HG02884 (cell line): ENCODE results near the gene PTPA.
"Not testable (repeated sequence)": the region's sequence is repeated elsewhere in the genome, so short reads cannot be mapped to it uniquely, and the experiment has no call there.

Source experiments
- ATAC-seq: cut with Tn5 transposase; IDR thresholded peaks from one replicate; pipeline ENCODE4 v1.9.1; 2021; ENCODE audit warnings: mild to moderate bottlenecking, moderate library complexity; ENCODE audit not compliant: unreplicated experiment

PTPA gene

GRCh38 chr9:129174724-129175514 is 63.7 kb downstream of the PTPA start:
- ATAC-seq: no peak

- no peak for ATAC-seq
Observed at GRCh38 chr9:129175515-129175824, 64.3 kb downstream of the PTPA start.

GRCh38 chr9:129175825-129176633 is 64.8 kb downstream of the PTPA start:
- no peak for ATAC-seq

GRCh38 chr9:129176701-129177442 is 65.7 kb downstream of the PTPA start:
- ATAC-seq: no peak

- peak; percentile 21 for ATAC-seq
Observed at GRCh38 chr9:129177443-129177790, 66.2 kb downstream of the PTPA start.

- ATAC-seq: peak; percentile 72
Observed at GRCh38 chr9:129177791-129178567, 66.8 kb downstream of the PTPA start, which contains the start of gene IER5L. Gene IER5L, minus strand, starts transcription at chr9:129178261. Its CDS starts 209 bp downstream, at chr9:129178052.

GRCh38 chr9:129178568-129179382 is 67.6 kb downstream of the PTPA start:
- no peak for ATAC-seq

GRCh38 chr9:129181246-129181645 is 70.0 kb downstream of the PTPA start:
- no peak for ATAC-seq

- no peak for ATAC-seq
Observed at GRCh38 chr9:129182122-129182521, 70.9 kb downstream of the PTPA start.

GRCh38 chr9:129182625-129183494 is 71.6 kb downstream of the PTPA start:
- no peak for ATAC-seq

GRCh38 chr9:129183495-129184218 is 72.4 kb downstream of the PTPA start:
- ATAC-seq: no peak

GRCh38 chr9:129184219-129184524 is 73.0 kb downstream of the PTPA start:
- ATAC-seq: no peak

- ATAC-seq: no peak
Observed at GRCh38 chr9:129184596-129185122, 73.4 kb downstream of the PTPA start.

GRCh38 chr9:129185402-129185801 is 74.2 kb downstream of the PTPA start:
- ATAC-seq: no peak

GRCh38 chr9:129185991-129186390 is 74.8 kb downstream of the PTPA start:
- no peak for ATAC-seq

GRCh38 chr9:129187042-129187441 is 75.8 kb downstream of the PTPA start:
- no peak for ATAC-seq

- not testable (repeated sequence) for ATAC-seq
Observed at GRCh38 chr9:129189971-129190370, 78.8 kb downstream of the PTPA start.

GRCh38 chr9:129191234-129191633 is 80.0 kb downstream of the PTPA start:
- ATAC-seq: no peak
